Measurements from ENCODE around the gene HOXC6. TPM values are rescaled to one million over a fixed set of nuclear protein-coding genes. Genes with fewer than 3 reads are reported as not detected.

The HOXC6 gene
- total and polyA plus RNA-seq, 9 of the 15 experiments (the other 6 are each of a cell fraction or from before 2014, with no cell fraction given) = 0.06 to 4.0 (median 1.4) TPM

GRCh38 chr12:54017878-54018467, 10.3 kb upstream of the HOXC6 start (continued):
- TF ChIP-seq GTF2F1 (IDR thresholded peaks at IDR 0.05; ENCODE audit: low read depth, low read length) (no peak), RB1 (IDR thresholded peaks at IDR 0.05; ENCODE audit: low read depth) (peak; percentile 16; the same call in 1 of the 2 replicates), STAT5A (IDR thresholded peaks at IDR 0.05; ENCODE audit: borderline replicate concordance, low read length) (no peak), MYC (IDR thresholded peaks at IDR 0.05; ENCODE audit: low read depth, low read length) (no peak), MYC (CRISPR knock-in tag; IDR thresholded peaks at IDR 0.05; ENCODE audit: borderline replicate concordance, low read depth) (no peak), ZNF253 (CRISPR knock-in tag; conservative IDR thresholded peaks at IDR 0.05) (no peak), EWSR1 (IDR thresholded peaks at IDR 0.05; ENCODE audit: borderline replicate concordance, low read depth, partially characterized antibody) (no peak), EP300 (IDR thresholded peaks at IDR 0.05; ENCODE audit: low read length) (no peak), CBFA2T3 (IDR thresholded peaks at IDR 0.05) (no peak), PYGO2 (tag; IDR thresholded peaks at IDR 0.05) (no peak)
- TF ChIP-seq, protein P1, sequence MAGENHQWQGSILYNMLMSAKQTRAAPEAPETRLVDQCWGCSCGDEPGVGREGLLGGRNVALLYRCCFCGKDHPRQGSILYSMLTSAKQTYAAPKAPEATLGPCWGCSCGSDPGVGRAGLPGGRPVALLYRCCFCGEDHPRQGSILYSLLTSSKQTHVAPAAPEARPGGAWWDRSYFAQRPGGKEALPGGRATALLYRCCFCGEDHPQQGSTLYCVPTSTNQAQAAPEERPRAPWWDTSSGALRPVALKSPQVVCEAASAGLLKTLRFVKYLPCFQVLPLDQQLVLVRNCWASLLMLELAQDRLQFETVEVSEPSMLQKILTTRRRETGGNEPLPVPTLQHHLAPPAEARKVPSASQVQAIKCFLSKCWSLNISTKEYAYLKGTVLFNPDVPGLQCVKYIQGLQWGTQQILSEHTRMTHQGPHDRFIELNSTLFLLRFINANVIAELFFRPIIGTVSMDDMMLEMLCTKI (IDR thresholded peaks at IDR 0.05; ENCODE audit: partially characterized antibody) = no peak
- TF ChIP-seq, protein P2, sequence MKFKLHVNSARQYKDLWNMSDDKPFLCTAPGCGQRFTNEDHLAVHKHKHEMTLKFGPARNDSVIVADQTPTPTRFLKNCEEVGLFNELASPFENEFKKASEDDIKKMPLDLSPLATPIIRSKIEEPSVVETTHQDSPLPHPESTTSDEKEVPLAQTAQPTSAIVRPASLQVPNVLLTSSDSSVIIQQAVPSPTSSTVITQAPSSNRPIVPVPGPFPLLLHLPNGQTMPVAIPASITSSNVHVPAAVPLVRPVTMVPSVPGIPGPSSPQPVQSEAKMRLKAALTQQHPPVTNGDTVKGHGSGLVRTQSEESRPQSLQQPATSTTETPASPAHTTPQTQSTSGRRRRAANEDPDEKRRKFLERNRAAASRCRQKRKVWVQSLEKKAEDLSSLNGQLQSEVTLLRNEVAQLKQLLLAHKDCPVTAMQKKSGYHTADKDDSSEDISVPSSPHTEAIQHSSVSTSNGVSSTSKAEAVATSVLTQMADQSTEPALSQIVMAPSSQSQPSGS (CRISPR knock-in tag; IDR thresholded peaks at IDR 0.05) = no peak
- TF ChIP-seq, protein P3, sequence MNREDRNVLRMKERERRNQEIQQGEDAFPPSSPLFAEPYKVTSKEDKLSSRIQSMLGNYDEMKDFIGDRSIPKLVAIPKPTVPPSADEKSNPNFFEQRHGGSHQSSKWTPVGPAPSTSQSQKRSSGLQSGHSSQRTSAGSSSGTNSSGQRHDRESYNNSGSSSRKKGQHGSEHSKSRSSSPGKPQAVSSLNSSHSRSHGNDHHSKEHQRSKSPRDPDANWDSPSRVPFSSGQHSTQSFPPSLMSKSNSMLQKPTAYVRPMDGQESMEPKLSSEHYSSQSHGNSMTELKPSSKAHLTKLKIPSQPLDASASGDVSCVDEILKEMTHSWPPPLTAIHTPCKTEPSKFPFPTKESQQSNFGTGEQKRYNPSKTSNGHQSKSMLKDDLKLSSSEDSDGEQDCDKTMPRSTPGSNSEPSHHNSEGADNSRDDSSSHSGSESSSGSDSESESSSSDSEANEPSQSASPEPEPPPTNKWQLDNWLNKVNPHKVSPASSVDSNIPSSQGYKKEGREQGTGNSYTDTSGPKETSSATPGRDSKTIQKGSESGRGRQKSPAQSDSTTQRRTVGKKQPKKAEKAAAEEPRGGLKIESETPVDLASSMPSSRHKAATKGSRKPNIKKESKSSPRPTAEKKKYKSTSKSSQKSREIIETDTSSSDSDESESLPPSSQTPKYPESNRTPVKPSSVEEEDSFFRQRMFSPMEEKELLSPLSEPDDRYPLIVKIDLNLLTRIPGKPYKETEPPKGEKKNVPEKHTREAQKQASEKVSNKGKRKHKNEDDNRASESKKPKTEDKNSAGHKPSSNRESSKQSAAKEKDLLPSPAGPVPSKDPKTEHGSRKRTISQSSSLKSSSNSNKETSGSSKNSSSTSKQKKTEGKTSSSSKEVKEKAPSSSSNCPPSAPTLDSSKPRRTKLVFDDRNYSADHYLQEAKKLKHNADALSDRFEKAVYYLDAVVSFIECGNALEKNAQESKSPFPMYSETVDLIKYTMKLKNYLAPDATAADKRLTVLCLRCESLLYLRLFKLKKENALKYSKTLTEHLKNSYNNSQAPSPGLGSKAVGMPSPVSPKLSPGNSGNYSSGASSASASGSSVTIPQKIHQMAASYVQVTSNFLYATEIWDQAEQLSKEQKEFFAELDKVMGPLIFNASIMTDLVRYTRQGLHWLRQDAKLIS (CRISPR knock-in tag; IDR thresholded peaks at IDR 0.05) = no peak
- TF ChIP-seq, protein P4, sequence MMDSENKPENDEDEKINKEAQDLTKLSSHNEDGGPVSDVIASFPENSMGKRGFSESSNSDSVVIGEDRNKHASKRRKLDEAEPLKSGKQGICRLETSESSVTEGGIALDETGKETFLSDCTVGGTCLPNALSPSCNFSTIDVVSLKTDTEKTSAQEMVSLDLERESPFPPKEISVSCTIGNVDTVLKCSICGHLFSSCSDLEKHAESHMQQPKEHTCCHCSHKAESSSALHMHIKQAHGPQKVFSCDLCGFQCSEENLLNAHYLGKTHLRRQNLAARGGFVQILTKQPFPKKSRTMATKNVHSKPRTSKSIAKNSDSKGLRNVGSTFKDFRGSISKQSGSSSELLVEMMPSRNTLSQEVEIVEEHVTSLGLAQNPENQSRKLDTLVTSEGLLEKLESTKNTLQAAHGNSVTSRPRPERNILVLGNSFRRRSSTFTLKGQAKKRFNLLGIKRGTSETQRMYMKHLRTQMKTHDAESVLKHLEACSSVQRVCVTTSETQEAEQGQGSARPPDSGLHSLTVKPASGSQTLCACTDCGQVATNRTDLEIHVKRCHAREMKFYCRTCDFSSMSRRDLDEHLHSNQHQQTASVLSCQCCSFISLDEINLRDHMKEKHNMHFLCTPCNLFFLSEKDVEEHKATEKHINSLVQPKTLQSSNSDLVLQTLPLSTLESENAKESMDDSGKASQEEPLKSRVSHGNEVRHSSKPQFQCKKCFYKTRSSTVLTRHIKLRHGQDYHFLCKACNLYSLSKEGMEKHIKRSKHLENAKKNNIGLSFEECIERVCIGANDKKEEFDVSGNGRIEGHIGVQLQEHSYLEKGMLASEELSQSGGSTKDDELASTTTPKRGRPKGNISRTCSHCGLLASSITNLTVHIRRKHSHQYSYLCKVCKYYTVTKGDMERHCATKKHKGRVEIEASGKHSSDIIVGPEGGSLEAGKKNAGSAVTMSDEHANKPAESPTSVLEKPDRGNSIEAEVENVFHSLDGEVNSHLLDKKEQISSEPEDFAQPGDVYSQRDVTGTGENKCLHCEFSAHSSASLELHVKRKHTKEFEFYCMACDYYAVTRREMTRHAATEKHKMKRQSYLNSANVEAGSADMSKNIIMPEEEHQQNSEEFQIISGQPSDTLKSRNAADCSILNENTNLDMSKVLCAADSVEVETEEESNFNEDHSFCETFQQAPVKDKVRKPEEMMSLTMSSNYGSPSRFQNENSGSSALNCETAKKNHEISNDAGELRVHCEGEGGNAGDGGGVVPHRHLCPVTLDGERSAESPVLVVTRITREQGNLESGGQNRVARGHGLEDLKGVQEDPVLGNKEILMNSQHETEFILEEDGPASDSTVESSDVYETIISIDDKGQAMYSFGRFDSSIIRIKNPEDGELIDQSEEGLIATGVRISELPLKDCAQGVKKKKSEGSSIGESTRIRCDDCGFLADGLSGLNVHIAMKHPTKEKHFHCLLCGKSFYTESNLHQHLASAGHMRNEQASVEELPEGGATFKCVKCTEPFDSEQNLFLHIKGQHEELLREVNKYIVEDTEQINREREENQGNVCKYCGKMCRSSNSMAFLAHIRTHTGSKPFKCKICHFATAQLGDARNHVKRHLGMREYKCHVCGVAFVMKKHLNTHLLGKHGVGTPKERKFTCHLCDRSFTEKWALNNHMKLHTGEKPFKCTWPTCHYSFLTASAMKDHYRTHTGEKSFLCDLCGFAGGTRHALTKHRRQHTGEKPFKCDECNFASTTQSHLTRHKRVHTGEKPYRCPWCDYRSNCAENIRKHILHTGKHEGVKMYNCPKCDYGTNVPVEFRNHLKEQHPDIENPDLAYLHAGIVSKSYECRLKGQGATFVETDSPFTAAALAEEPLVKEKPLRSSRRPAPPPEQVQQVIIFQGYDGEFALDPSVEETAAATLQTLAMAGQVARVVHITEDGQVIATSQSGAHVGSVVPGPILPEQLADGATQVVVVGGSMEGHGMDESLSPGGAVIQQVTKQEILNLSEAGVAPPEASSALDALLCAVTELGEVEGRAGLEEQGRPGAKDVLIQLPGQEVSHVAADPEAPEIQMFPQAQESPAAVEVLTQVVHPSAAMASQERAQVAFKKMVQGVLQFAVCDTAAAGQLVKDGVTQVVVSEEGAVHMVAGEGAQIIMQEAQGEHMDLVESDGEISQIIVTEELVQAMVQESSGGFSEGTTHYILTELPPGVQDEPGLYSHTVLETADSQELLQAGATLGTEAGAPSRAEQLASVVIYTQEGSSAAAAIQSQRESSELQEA (IDR thresholded peaks at IDR 0.05; ENCODE audit: low read depth) = no peak
